Tibial nerve (tissue), 4 donors: ENCODE measurements around the gene MOV10L1. TPM values are rescaled to one million over a fixed set of nuclear protein-coding genes. Genes with fewer than 3 reads are reported as not detected.

Source experiments
- DNase-seq, 2 donors: peaks; one replicate each; pipeline ENCODE4 v3.0.0-alpha.2; 2019; ENCODE audit warnings: low spot score in 2 of 2
- H3K27ac ChIP-seq, 4 donors: fragments of 200-600 bp; sonication (generic) in 3 of 4; one replicate each; pipeline ENCODE4 v1.5.1; 2017 to 2019; ENCODE audit warnings: mild to moderate bottlenecking in 1 of 4
- H3K27me3 ChIP-seq, 2 donors: fragments of 200-600 bp; sonication (generic) in 1 of 2; one replicate each; pipeline versions ENCODE4 v1.5.1 to v1.6.0; 2017 to 2019
- H3K36me3 ChIP-seq, 3 donors: fragments of 200-600 bp; sonication (generic); one replicate each; pipeline ENCODE4 v1.5.1; 2018 to 2019
- H3K4me1 ChIP-seq, 4 donors: fragments of 200-600 bp; sonication (generic) in 3 of 4; one replicate each; pipeline ENCODE4 v1.5.1; 2017 to 2019
- H3K4me3 ChIP-seq, 4 donors: fragments of 200-600 bp; sonication (generic) in 3 of 4; one replicate each; pipeline ENCODE4 v1.5.1; 2017 to 2019; ENCODE audit warnings: mild to moderate bottlenecking in 1 of 4, moderate library complexity in 1 of 4
- H3K9me3 ChIP-seq, 4 donors: fragments of 200-600 bp; sonication (generic) in 3 of 4; one replicate each; pipeline ENCODE4 v1.5.1; 2017 to 2019
- EP300 ChIP-seq, 2 donors: sonication (generic); formaldehyde crosslinking; IDR thresholded peaks; one replicate each; pipeline ENCODE4 v1.6.1; 2017; ENCODE audit warnings: antibody characterized with exemption in 2 of 2, mild to moderate bottlenecking in 1 of 2
- POLR2A ChIP-seq, 2 donors: fragments of 450-650 bp; IDR thresholded peaks; one replicate each; pipeline ENCODE4 v1.6.1; 2017; ENCODE audit warnings: antibody characterized with exemption in 2 of 2, mild to moderate bottlenecking in 2 of 2, moderate library complexity in 2 of 2
- WGBS, 2 donors: methylation state at CpG; one replicate each; pipeline ENCODE4 v1.1.5; 2018; 5-methylcytosine and 5-hydroxymethylcytosine counted together
- total RNA-seq, 4 donors: library from RNA; depleted of rRNA; stranded (reverse); fragments of >200 nt; gene quantifications; one replicate each; pipeline ENCODE4 v1.1.0, GENCODE V29; 2016
- TF ChIP-seq, protein P1 (sequence below), 5 experiments: fragments of 200-600 bp in 3 of 5; fragments of 450-650 bp in 2 of 5; sonication (generic) in 3 of 5; IDR thresholded peaks; one replicate each; pipeline ENCODE4 v1.5.1; 2016 to 2019; ENCODE audit warnings: antibody characterized with exemption in 5 of 5, mild to moderate bottlenecking in 3 of 5, moderate library complexity in 2 of 5

Gene MOV10L1
- total RNA-seq, 4 donors from 2014 or later = 1.0 to 3.7 (median 2.6) TPM

- no peaks in the 10 kb centered on the region for H3K9me3 ChIP-seq
- no peak overlapping the region for H3K4me3 ChIP-seq
- TF ChIP-seq POLR2A (IDR thresholded peaks at IDR 0.05) = no peak
- TF ChIP-seq EP300 (IDR thresholded peaks at IDR 0.05) = no peak
- TF ChIP-seq, protein P1, sequence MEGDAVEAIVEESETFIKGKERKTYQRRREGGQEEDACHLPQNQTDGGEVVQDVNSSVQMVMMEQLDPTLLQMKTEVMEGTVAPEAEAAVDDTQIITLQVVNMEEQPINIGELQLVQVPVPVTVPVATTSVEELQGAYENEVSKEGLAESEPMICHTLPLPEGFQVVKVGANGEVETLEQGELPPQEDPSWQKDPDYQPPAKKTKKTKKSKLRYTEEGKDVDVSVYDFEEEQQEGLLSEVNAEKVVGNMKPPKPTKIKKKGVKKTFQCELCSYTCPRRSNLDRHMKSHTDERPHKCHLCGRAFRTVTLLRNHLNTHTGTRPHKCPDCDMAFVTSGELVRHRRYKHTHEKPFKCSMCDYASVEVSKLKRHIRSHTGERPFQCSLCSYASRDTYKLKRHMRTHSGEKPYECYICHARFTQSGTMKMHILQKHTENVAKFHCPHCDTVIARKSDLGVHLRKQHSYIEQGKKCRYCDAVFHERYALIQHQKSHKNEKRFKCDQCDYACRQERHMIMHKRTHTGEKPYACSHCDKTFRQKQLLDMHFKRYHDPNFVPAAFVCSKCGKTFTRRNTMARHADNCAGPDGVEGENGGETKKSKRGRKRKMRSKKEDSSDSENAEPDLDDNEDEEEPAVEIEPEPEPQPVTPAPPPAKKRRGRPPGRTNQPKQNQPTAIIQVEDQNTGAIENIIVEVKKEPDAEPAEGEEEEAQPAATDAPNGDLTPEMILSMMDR (IDR thresholded peaks at IDR 0.05) = no peak
- H3K27me3 ChIP-seq = no peaks in the 10 kb centered on the region
- DNase-seq = no peak
- peaks cover 0 to 26% (median 20%) of the 10 kb centered on the region in 4 donors for H3K4me1 ChIP-seq
- no peak overlapping the region for H3K27ac ChIP-seq
- 82% methylated on average over 16 to 19 of the region's 23 CpGs for WGBS, 2 donors
- H3K36me3 ChIP-seq = peaks cover 0 to 65% (median 7%) of the 10 kb centered on the region in 3 donors
Measured at GRCh38 chr22:50197000-50197800, 107.4 kb downstream of the MOV10L1 start.

DNA sequence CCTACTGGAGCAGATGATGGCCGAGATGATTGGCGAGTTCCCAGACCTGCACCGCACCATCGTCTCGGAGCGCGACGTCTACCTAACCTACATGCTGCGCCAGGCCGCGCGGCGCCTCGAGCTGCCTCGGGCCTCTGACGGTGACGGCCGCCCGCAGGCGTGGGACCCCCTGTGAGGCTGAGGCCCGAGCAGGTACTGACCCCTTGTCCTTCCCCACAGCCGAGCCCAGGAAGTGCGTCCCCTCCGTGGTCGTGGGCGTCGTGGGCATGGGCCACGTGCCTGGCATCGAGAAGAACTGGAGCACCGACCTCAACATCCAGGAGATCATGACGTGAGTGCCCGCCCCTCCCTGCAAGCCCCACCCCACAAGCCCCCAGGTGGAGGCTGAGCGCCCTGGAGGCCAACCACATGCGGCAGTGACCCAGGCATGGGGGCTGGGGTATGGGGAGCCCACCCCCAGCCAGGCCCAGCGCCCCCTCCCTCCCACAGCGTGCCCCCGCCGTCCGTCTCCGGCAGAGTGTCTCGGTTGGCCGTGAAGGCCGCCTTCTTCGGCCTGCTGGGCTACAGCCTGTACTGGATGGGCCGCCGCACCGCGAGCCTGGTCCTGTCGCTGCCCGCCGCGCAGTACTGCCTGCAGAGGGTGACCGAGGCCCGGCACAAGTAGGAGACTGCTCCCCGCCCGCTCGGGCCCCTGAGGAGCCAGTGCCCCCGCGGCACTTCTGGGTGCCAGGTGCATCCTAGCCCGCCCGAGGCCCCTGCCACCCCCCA lies 108.2 kb downstream of the MOV10L1 start:
- DNase-seq = no peak
- TF ChIP-seq, protein P1 (IDR thresholded peaks at IDR 0.05) = no peak
- TF ChIP-seq EP300 (IDR thresholded peaks at IDR 0.05) = no peak
- 88 to 93% methylated on average over 12 to 56 of the region's 61 CpGs for WGBS, 2 donors
- Histone ChIP-seq H3K4me1 (peaks cover 0 to 26% (median 22%) of the 10 kb centered on the region in 4 donors), H3K27ac (no peak overlapping the region), H3K36me3 (peaks cover 0 to 62% (median 7%) of the 10 kb centered on the region in 3 donors), H3K4me3 (no peak overlapping the region), H3K27me3 (no peaks in the 10 kb centered on the region), H3K9me3 (no peaks in the 10 kb centered on the region)

GRCh38 chr22:50198624-50199017 lies 108.8 kb downstream of the MOV10L1 start:
- TF ChIP-seq EP300 (IDR thresholded peaks at IDR 0.05) (no peak), POLR2A (IDR thresholded peaks at IDR 0.05) (no peak)
- TF ChIP-seq, protein P1 (IDR thresholded peaks at IDR 0.05) = no peak
- DNase-seq = no peak
- Histone ChIP-seq H3K27ac (no peak overlapping the region), H3K36me3 (peaks cover 0 to 62% (median 7%) of the 10 kb centered on the region in 3 donors), H3K9me3 (no peaks in the 10 kb centered on the region), H3K4me1 (peaks cover 0 to 26% (median 19%) of the 10 kb centered on the region in 4 donors), H3K27me3 (no peaks in the 10 kb centered on the region), H3K4me3 (no peak overlapping the region)
- WGBS, 2 donors = 77 to 88% methylated on average over 11 to 14 of the region's 16 CpGs

- TF ChIP-seq EP300 (IDR thresholded peaks at IDR 0.05) (no peak), POLR2A (IDR thresholded peaks at IDR 0.05) (no peak)
- TF ChIP-seq, protein P1 (IDR thresholded peaks at IDR 0.05) = no peak
- Histone ChIP-seq H3K4me1 (peaks cover 0 to 27% (median 19%) of the 10 kb centered on the region in 4 donors), H3K27me3 (no peaks in the 10 kb centered on the region), H3K4me3 (no peak overlapping the region), H3K36me3 (peaks cover 0 to 58% (median 4%) of the 10 kb centered on the region in 3 donors), H3K27ac (peak overlapping the region in 2 of 4 donors; percentile 78 to 90), H3K9me3 (no peaks in the 10 kb centered on the region)
- DNase-seq = no peak
- 70 to 86% methylated on average over 18 of the region's 18 CpGs for WGBS, 2 donors
Measured at GRCh38 chr22:50199251-50199721, 109.5 kb downstream of the MOV10L1 start.
